ENCODE results near the gene DLG3.

The DLG3 gene

DNA sequence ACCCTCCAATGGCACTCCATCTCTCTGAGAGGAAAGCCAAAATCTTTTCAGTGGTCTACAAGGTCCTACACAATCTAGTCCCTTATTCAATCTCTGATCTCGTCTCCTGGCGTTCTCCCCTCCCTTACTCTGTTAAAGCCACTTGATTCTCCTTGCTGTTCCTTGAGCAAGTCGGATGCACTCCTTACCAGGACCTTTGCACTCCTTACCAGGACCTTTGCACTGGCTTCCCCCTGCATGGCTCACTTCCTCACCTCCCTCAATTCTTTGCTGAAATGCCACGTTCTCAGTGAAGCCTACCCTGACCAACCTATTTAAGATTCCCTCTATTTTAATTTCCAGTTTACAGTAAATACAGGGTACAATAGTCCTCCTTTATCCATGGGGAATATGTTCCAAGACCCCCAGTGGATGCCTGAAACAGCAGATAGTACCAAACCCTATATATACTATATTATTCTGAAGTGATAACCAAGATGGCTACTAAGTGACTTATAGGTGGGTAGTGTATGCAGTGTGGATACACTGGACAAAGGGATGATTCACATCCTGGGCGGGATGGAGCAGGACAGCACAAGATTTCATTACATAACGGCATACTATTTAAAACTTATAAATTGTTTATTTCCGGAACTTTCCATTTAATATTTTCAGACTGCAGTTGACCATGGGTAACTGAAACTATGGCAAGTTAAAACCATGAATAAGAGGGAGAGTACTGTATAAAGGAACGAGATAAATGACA is 6.5 kb upstream of the DLG3 start:
- DNase-seq = no peak

DNA sequence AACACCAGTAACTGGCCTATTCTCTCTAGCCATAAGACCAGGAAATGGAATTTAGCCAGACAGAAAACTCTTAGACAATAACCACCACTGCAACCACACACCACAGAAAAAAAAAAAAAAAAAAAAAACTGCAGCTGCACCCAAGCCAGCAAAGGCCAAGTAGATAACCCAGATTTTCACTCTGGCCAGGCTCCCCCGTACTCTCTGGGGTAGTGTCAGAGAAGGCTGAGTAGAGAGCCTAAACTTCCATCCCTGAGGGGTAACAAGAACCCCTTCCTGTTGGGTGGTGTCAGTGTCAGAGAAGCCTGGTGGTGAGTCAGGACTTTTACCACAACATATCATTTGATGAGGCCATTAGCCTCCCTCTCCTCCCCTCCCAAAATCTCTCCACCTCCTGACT is 5.6 kb upstream of the DLG3 start:
- DNase-seq = no peak

DNA sequence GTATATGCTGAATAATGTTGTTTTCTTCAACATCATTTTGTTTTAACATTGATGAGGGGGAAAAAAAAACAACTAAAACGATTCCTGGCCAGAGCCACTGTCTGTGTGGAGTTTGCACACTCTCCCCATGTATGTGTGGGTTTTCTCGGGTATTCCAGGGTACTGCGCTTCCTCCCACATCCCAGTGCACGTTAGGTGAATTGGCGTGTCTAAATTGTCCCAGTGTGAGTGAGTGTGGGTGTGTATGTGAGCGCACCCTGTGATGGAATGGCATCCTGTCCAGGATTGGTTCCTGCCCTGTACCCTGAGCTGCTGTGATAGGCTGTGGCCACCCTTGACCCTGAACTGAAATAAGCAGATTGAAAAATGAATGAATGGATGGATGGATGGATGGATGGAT is 2.4 kb upstream of the DLG3 start:
- no peak for DNase-seq

DNA sequence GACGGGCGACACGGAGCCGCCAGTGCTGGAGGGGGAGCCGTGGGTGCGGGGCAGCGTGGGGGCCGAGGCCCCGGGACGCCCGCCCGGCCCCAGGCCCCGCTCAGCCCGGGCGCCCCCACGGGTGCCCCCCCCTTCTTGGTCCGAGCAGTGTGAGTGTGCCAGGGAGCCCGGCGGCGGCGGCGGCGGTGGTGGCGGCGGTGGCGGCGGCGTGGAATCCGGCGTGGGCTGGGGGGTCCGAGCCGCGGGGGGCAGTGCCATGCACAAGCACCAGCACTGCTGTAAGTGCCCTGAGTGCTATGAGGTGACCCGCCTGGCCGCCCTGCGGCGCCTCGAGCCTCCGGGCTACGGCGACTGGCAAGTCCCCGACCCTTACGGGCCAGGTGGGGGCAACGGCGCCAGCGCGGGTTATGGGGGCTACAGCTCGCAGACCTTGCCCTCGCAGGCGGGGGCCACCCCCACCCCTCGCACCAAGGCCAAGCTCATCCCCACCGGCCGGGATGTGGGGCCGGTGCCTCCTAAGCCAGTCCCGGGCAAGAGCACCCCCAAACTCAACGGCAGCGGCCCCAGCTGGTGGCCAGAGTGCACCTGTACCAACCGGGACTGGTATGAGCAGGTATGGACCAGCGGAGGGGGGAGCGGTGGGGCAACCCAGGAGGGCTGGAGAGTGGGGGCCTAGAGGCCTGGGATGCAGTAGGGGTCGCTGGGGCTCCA is 466 bp downstream of the DLG3 start:
- no peak for DNase-seq

DNA sequence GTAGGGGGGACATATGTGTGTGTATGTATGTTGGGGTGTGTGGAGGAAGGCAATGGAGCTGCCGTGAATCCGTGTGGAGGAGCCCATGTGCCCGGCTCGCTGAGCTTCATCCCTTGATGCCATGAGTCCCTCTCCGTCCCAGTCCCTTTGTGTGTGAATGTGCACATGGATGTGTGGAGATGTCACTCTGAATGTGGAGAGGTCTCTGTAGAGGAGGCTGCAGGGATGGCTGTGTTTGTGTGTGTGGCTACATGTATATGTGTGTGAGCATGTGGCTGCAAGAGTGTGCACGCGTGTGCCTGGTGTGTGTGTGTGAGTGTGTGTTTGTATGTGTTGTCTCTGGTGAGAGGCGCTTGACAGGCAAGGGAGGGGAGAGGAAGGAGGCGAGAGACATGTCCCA is 1.3 kb downstream of the DLG3 start:
- no peak for DNase-seq

DNA sequence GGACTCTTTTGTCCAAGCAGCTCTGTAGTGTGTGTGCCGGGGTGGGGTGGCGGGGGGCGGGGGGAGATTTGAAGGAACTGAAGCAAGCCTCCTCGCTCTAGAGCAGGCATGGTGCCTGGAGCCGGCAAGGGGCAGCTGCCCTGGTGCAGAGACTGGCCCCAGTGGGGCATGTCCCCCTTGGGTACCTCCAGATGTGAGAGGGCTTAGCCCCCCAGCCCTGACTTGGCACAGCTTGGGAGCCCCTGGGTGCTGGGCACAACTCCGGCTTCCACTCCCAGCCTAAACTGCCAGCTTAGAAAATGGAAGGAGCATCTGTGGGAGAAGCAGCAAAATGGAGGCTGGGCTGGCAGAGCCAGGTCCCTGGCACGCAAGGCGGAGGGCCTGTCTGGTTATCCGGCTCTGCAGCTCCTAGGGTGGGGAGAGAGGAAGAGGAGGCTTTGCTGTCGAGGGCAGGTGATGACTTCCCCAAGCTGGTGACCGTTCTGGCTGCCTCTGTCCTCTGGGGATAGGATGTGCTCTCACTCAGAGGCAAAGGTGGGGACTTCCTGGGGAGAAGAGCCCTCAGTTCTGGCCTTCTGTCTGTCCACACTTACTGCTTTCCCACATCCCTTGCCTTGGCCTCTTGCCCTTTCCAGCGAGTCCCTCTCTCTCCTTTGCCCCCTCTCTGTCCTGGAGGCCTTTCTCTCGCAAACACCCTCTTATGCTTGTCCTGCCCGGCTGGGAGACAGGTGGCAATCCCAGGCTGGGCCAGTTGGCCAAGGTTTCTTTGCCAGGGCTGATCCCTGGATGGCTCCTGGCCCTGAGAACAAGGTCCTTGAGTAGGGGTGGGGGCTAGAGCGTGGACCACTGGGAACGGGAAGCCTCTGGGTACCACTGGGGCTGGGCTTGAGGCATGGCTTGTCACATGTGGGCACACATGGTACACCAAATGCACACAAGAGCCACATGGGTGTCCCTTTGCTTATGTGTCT is 2.0 kb downstream of the DLG3 start:
- DNase-seq = no peak

DNA sequence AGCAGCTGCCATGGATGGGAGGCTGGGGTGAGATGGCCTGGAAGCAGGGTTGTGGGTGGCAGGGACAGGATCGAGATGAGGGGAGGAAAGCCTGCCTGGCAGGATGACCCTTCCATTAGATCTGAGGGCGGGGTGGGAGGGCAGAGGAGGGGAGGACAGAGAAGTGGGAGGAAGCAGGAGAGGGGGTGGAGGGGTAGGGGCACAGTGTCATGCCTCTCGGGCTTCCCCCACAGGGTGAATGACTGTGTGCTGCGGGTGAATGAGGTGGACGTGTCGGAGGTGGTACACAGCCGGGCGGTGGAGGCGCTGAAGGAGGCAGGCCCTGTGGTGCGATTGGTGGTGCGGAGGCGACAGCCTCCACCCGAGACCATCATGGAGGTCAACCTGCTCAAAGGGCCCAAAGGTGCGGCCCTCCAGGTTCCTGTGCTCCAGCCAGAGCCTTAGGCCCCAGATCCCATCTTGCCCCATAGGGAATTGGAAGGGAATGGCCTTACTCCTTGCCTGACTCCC is 4.9 kb downstream of the DLG3 start:
- DNase-seq = no peak

DNA sequence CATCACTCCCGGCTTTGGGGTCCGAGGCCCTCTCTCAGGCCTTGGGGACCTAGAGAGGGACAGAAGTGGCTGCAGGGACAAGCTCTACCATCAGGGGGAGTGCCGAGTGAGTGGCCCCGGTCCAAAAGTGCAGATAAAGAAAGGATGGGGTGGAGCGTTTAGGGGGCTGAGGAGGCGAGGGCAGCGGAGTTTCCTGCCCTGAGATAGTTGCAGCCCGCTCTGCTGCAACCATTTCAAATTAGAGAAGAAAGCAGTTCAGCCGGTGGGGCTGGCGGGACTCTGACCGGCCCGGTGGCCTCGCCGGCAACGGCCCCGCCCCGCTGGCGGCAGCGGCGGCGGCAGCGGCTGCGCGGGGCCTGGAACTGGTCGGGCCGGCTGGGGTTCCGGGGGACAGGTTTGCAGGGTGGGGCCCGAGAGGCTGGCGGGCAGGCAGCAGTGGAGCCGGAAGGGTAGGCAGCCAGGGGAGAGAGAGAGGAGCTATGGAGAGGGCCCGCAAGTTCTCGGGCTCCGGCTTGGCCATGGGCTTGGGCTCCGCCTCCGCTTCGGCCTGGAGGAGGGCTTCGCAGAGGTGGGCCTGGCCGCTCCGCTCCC is 7.6 kb downstream of the DLG3 start:
- DNase-seq = peak; percentile 38 to 45

DNA sequence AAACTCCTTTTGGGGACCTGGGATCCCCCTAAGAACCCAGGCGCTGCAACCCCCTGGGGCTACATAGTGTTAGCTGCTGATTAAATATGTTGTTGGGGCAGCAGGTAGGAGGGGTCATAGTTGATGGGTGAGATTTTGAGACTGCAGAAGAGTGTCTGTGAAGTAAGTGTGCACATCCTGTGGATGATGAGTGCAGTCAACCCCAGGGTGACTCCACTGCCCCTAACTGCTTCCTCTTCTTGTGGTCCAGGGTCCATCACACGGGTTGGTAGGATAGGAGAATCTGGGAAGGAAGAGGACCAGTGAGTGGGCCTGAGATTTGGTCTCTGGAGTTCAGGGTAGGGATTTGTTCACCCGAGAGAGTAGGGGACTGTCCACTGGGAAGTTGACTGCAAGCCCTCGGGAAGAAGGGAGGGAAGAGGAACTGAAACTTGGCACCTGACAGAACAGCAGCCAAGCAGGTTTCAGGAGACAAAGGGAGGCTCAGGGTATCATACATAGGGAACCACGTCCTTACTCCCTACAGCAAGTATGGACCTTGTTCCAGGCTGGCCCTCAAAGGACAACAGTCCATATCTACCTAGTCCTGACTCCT is 8.5 kb downstream of the DLG3 start:
- DNase-seq = no peak

DNA sequence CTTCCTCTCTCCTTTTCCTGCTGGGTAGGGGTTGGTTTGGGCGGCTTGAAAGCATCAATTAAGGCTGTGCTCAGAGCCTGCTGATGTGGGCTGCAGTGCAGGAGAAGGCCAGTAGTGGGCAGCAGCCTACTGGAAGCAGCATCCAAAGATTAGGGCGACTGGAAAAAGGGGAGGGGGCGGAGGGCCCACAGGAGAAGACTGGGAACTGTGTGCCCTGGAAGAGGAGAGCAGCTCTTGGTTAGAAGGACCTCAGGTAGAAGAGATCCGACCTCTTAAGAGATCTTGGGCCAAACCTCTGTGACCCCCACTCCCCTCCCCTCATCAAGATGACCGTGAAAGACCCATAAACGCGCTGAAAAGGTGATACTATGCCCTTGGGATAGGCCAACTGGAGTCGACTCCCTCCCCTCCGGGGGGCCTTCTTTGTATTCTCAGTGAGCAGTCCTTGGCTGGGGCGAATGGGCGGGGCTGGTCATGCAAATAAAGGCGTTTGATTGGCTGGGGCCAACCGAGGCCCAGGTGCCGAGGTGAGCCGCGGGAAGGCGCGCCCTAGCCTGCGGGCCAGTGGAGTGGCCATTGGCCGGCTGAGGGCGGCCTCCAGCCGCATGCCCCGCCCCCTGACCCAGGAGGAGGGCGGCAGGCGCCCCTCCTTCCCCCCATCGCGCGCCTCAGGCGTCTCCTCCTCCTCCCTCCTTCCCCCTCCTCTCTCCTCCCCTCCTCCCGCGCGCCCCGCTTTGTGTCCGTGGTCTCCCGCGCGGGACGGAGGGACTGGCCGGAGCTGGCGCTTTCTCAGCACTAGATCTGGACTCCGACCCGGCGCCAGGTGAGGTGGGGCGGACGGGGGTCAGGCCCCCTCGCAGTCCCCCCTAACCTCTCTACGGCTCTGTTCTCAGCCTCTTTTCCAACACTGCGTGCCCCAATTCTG is 10.1 kb downstream of the DLG3 start:
- DNase-seq = peak; percentile 53 to 54

DNA sequence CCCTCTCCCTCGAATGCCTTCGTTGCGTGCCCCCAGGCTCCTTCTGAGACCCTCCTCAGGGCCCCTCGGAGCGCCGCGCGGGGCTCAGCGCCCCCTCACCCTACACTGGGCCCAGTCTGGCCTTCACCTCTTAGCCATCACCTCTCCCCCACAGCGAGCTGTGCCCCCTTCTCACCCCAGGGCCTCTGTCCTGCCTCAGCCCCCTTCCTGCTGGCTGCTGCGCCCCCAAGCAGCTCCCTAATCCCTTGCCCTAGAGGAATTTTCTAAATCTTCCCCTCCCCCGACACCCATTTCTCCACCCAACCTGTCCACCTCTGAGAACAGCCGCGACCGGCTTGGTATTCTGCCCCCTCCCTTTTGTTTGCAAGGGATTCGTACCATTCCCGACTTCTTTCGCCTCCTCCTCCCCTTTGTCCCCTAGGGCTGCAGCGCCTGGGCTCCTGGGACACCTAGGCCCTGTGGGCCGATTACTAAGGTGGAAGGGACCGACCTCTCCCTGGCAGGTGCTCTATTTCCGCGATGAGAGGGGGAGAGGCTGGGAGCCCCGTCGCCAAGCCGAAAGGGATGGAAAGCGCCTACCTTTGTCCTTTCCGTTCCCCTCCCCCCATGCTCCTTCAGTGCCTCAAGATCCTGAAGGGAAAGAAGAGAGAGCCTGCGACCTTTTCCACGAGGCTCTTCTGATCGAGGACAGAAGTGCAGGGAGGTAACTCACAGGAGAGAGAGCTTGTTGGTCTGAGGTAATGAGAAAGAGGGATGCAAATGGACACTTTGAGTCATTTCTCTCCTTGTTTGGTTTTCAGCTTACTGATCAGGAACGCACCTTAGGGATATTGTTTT is 10.9 kb downstream of the DLG3 start:
- no peak for DNase-seq

DNA sequence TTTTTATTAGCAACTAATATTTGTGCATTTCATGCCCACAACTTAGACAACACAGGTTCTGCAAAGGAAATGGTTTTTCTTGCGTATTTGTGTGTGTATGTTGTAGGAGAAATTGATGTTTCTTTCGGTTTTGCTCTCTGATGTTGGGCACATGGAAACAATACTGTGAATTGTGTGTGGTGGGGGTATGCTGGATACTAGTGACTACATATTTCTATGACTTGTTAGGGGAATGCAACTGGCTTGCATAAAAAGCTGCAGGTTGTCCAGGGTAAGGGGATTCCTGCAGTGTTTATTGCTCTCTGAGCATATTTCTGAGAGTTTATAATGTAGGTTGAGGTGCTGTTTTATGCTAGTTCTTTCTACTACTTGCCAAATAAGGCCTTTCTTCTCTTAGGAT is 11.6 kb downstream of the DLG3 start:
- DNase-seq = no peak

DNA sequence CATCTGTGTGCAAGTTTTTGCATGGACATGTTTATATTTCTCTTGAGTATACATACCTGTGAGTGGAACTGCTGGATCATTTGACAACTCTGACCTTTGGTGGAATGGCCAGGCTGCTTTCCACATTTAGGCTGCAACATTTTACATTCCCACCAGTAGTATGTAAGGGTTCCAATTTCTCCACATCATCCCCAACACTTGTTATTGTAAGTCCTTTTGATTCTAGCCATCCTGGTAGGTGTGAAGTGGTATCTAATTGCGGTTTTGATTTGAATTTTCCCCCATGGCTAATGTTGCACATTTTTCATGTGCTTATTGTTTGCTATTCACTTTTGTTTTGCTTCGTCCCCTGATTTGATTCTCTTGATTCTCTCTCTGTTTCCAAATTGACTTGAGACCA is 16.4 kb downstream of the DLG3 start:
- DNase-seq = no peak

DNA sequence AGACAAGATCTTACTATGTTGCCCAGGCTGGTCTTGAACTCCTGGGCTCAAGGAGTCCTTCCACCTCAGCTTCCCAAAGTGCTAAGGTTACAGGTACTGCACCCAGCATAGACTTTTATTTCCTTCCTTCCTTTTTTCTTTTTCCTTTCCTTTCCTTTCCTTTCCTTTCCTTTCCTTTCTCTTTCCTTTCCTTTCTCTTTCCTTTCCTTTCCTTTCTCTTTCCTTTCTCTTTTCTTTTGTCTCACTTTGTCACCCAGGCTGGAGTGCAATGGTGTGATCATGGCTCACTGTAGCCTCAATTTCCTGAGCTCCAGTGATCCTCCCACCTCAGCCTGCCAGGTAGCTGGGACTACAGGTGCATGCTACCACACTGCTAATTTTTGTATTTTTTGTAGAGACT is 19.4 kb downstream of the DLG3 start:
- no peak for DNase-seq

DNA sequence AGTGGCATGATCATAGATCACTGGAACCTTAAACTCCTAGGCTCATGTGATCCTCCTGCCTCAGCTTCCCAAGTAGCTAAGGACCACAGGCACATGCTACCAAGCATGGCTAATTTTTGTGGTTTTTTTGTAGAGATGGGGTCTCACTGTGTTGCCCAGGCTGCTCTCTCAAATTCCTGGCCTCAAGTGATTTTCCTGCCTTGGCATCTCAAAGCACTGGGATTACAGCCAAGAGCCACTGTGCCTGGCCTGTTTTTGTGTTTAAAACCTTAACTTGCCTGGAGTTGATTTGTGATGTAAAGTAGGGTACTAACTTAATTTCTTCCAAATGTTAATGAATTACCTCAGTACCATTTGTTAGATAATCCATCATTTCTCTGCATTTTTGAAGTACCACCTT is 22.3 kb downstream of the DLG3 start:
- no peak for DNase-seq

DNA sequence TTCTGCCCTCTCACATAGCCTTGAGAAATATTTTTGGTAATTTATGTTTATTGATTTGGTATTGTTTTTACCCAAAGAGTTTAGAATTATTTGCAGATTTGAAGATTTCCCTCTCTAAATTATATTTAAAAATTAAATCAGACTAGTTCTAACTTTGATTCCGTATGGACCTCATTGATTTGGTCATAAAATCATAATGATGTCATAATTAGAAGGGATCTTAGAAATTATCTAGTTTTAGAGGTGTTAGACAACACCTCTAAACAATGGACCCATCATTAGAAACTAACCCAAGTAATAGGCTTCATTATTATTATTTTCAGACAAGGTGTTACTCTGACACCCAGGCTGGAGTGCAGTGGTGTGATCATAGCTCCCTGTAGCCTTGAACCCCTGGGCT is 24.1 kb downstream of the DLG3 start:
- DNase-seq = no peak

DNA sequence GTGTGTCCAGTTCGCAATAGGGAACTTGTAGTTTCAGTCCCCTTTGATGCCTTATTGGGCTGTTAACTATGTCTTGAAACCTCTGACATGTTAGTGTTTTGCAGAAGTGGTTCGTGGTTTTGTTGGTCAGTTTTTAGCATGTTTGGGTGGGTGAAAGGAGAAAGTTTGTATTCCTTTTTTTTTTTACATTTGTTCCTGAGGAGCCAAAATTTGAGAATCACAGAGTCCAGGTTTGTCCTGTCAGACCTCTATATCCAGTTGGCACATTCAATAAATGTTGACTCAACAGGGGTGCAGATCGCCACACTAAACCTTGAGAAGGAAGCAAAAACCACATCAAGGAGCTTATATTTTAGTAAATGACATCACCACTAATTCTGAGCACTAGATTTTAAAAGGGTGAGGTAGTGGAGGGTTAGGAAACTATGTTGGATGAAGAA is 26.2 kb downstream of the DLG3 start:
- no peak for DNase-seq

DNA sequence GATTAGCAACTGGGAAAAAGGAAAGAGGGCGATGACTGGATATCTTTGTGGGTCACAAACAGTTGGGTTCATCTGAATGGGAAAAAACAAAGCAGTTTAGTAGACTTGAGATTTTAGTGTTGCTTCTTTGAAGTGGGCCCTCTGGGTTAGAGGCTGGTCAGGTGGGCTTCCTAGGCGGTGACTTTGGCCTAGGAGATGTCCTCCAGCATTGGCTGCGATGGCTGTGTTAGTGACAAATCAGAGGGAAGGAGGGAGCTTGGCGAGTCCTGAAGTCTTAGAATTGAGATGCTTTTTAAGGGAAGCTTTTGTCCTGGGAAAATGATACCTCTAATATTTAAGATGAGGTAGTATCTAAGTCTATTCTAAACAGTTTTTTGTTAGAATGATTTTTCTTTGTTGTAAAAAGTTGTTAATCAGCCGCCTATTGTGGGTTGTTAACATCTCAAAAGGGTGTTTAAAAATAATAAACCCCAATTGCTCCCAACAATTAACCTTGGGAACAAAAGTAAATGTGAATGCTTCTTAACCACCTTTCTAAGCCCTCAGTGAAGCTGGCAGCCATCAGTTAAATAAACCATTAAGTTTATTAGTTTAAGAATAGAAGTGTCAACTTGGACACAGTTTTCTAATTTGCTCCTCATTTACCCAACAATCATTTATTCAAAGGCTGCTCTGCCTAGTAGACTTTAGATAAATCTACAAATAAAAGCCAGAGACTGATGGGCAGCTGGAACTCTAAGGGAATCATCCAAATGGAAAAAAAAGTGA is 31.7 kb downstream of the DLG3 start:
- DNase-seq = no peak

DNA sequence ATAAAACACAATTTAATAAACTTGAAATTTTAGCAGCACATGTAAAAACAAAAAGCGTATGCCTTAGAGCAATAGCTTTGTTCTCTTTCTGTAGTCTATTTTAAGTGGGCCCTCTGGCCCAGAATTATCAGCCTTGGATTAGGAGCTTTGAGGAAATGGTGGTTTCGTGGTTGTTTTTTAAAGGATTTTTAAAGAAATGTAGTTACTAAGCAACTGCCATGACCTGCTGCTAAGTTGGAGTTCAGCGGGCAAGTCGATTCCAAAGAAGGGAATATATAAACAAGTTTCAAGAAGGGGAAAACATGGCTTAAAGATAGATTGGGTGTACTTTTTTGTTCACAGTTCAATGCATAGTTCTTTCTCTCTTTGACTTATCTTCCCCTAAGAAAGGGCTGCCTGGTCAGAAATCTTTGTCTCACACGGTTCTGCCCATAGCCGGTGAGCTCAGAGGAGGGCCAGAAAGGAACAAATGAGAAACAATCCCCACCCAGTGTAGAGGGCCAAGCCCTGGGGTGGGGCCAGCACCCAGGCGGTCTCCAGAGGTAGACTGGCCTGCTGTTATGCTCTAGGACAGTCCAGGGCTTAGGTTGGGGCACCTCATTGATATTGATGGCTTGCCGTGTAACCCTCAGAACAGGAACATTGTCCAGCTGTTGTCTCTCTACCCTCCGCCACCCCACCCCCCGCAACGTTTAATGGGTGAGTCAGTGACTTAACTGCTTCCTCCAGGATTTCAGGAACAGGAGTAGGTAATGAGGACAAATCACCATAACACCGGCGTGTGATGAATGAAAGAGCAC is 32.5 kb downstream of the DLG3 start:
- DNase-seq = no peak

All from activated CD4-positive, alpha-beta T cell treated with anti-CD3 and anti-CD28 coated beads, Interleukin-2, amount 50 U/mL, for 4 hours (primary cell).